Hepatocyte (in vitro differentiated cells): ENCODE measurements around the gene TIMM50. TPM values are rescaled to one million over a fixed set of nuclear protein-coding genes. Genes with fewer than 3 reads are reported as not detected.

ENCODE experiments used
- DNase-seq: peaks from one replicate; pipeline ENCODE4 v3.0.0-alpha.2; 2016; ENCODE audit warnings: low spot score
- H2AFZ ChIP-seq: fragments of 200-600 bp; sonication (generic); 2 replicates; pipeline ENCODE4 v1.6.0; 2016; ENCODE audit warnings: antibody characterized with exemption, mild to moderate bottlenecking
- H3K27ac ChIP-seq: fragments of 200-600 bp; sonication (generic); 2 replicates; pipeline ENCODE4 v1.5.1; 2016; ENCODE audit warnings: mild to moderate bottlenecking
- H3K27me3 ChIP-seq: fragments of 200-600 bp; sonication (generic); 2 replicates; pipeline ENCODE4 v1.6.1; 2016
- H3K36me3 ChIP-seq: fragments of 200-600 bp; sonication (generic); replicated peaks from 2 replicates; pipeline ENCODE4 v1.5.1; 2016; ENCODE audit warnings: low read depth; ENCODE audit not compliant: insufficient read depth
- H3K4me1 ChIP-seq: fragments of 200-600 bp; sonication (generic); 2 replicates; pipeline ENCODE4 v1.5.1; 2016; ENCODE audit warnings: mild to moderate bottlenecking, moderate library complexity; ENCODE audit not compliant: insufficient read depth
- H3K4me2 ChIP-seq: fragments of 200-600 bp; sonication (generic); 2 replicates; pipeline ENCODE4 v1.6.0; 2016
- H3K4me3 ChIP-seq: fragments of 200-600 bp; sonication (generic); 2 replicates; pipeline ENCODE4 v1.5.1; 2016; ENCODE audit warnings: mild to moderate bottlenecking
- H3K79me2 ChIP-seq: fragments of 200-600 bp; sonication (generic); 2 replicates; pipeline ENCODE4 v1.6.0; 2017; ENCODE audit warnings: mild to moderate bottlenecking
- H3K9me2 ChIP-seq: fragments of 200-600 bp; sonication (generic); replicated peaks from 2 replicates; pipeline ENCODE4 v1.6.0; 2017; ENCODE audit warnings: mild to moderate bottlenecking; ENCODE audit not compliant: insufficient read depth
- H3K9me3 ChIP-seq: fragments of 200-600 bp; sonication (generic); 2 replicates; pipeline ENCODE4 v1.5.1; 2016; ENCODE audit warnings: low read depth, mild to moderate bottlenecking
- H4K20me1 ChIP-seq: fragments of 200-600 bp; sonication (generic); 2 replicates; pipeline ENCODE4 v1.6.0; 2016; ENCODE audit warnings: mild to moderate bottlenecking; ENCODE audit not compliant: insufficient read depth, poor library complexity, severe bottlenecking
- EZH2 ChIP-seq: fragments of 200-600 bp; sonication (generic); IDR thresholded peaks from 2 replicates; pipeline ENCODE4 v1.6.1; 2016; ENCODE audit warnings: antibody characterized with exemption, mild to moderate bottlenecking, borderline replicate concordance
- EZH2phosphoT487 ChIP-seq: fragments of 200-600 bp; sonication (generic); IDR thresholded peaks from one replicate; pipeline ENCODE4 v1.6.1; 2018; ENCODE audit warnings: antibody characterized with exemption, mild to moderate bottlenecking, low read depth, moderate library complexity; ENCODE audit not compliant: unreplicated experiment, severe bottlenecking
- WGBS: methylation state at CpG from one replicate; pipeline ENCODE4 v1.1.6; 2016; ENCODE audit warnings: low lambda C conversion rate; ENCODE audit errors: missing lambda C conversion rate; 5-methylcytosine and 5-hydroxymethylcytosine counted together
- polyA plus RNA-seq: library from polyadenylated mRNA; unstranded; fragments of >200 nt; fragmentation: Nextera tagmentation; extraction: Ambion mirVana; gene quantifications from 2 replicates; pipeline ENCODE4 v1.2.1, GENCODE V29; 2016
- total RNA-seq: library from RNA; depleted of rRNA; stranded (reverse); fragments of >200 nt; gene quantifications from 2 replicates; pipeline ENCODE4 v1.2.3, GENCODE V29; 2014
- TF ChIP-seq, protein P1 (sequence below): fragments of 200-600 bp; sonication (generic); IDR thresholded peaks from 2 replicates; pipeline ENCODE4 v1.5.1; 2016; ENCODE audit warnings: antibody characterized with exemption, mild to moderate bottlenecking; ENCODE audit not compliant: poor library complexity

TIMM50 gene
- total and polyA plus RNA-seq, 2 experiments from 2014 or later = 57.2 to 61.7 TPM

DNA sequence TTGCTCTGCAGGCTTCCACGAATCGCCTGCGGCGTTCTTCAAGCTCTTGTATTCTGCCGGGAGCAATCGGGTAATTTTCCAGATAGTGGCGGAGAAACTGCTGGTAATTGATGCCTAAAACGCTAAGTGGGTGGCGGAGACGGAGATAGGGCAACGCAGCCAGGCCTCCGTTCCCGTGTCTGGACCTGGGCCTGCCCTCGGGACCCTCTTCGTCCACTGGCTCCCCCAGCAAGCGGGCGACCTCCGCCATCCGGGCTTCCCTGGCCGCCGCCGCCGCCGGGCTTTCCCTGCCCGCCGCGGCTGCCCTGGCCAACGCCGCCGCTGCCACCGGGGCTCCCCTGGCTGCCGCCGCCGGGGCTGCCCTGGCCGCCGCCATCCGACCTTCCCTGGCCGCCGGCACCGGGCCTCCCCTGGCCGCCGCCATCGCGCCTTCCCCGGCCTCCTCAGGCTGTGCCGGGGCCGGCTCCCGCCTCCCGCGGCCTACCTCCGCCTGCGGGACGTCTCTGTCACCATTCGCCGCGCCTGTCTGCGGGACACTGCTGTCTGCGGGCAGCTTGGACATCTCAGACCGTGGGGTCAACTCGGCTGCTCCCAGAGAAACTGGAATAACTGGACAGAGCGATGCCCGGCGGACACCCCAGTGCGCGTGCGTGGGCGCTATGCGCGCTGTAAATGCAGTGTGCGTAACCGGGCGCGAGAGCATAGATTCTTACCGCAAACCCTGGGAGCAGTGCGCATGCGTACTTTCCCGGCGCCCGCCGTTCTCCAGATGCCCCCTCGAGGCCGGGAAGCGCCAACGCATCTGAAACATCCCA is 59.1 kb downstream of the TIMM50 start, which contains the start of gene EID2:
Gene EID2, minus strand, starts transcription at position 644 of the 815 bp plus-strand sequence. Its CDS starts 82 bp downstream, at position 562.
- H3K79me2 ChIP-seq = peaks cover 31% of the 10 kb centered on the region
- no peaks in the 10 kb centered on the region for H3K36me3 ChIP-seq
- peak; percentile 98 for DNase-seq
- H3K9me3 ChIP-seq = no peaks in the 10 kb centered on the region
- peak within 1 kb of the TSS; percentile 92 for H3K27ac ChIP-seq
- peaks cover 12% of the 10 kb centered on the region for H3K4me1 ChIP-seq
- H2AFZ ChIP-seq = peak within 1 kb of the TSS; percentile 73
- peak within 1 kb of the TSS; percentile 83 for H3K4me2 ChIP-seq
- no peaks in the 10 kb centered on the region for H3K27me3 ChIP-seq
- peak within 1 kb of the TSS; percentile 88 for H3K4me3 ChIP-seq
- no peaks in the 10 kb centered on the region for H3K9me2 ChIP-seq
- TF ChIP-seq, protein P1, sequence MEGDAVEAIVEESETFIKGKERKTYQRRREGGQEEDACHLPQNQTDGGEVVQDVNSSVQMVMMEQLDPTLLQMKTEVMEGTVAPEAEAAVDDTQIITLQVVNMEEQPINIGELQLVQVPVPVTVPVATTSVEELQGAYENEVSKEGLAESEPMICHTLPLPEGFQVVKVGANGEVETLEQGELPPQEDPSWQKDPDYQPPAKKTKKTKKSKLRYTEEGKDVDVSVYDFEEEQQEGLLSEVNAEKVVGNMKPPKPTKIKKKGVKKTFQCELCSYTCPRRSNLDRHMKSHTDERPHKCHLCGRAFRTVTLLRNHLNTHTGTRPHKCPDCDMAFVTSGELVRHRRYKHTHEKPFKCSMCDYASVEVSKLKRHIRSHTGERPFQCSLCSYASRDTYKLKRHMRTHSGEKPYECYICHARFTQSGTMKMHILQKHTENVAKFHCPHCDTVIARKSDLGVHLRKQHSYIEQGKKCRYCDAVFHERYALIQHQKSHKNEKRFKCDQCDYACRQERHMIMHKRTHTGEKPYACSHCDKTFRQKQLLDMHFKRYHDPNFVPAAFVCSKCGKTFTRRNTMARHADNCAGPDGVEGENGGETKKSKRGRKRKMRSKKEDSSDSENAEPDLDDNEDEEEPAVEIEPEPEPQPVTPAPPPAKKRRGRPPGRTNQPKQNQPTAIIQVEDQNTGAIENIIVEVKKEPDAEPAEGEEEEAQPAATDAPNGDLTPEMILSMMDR = peak; percentile 70
- TF ChIP-seq EZH2phosphoT487 = no peak
- under 1% methylated on average over 73 of the region's 84 CpGs for WGBS
- H4K20me1 ChIP-seq = peaks cover 4% of the 10 kb centered on the region

DNA sequence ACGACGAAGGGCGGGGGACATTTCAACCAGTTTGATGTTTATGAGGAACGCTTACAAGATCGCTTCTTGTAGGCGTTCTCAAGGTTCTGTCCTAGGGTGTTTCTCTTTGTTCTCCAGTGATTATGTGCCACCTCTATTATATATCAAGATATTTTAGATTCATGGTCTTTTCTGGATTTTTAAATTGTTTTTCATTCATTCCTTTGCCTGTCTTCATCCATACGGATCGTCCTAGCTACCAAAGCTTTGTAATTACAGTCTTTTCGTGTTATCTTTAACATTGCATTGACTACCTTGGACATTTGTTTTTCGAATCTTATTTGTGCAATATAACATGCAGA is 59.7 kb downstream of the TIMM50 start:
- H3K9me2 ChIP-seq = no peaks in the 10 kb centered on the region
- H3K27ac ChIP-seq = no peak overlapping the region
- 20% methylated on average over 10 of the region's 10 CpGs for WGBS
- peak overlapping the region; percentile 71 for H3K4me2 ChIP-seq
- no peaks in the 10 kb centered on the region for H3K9me3 ChIP-seq
- H3K4me3 ChIP-seq = no peak overlapping the region
- no peaks in the 10 kb centered on the region for H3K27me3 ChIP-seq
- no peaks in the 10 kb centered on the region for H3K36me3 ChIP-seq
- no peak for DNase-seq
- peak overlapping the region; percentile 51 for H2AFZ ChIP-seq
- peaks cover 12% of the 10 kb centered on the region for H3K4me1 ChIP-seq
- H3K79me2 ChIP-seq = peaks cover 31% of the 10 kb centered on the region
- peaks cover 4% of the 10 kb centered on the region for H4K20me1 ChIP-seq
- TF ChIP-seq, protein P1 = no peak
- TF ChIP-seq EZH2 = no peak
- no peak for TF ChIP-seq EZH2phosphoT487

Other genes starting within 250 kb of the TIMM50 start
- not detected in 2 replicates for gene IFNL3, start 235.8 kb upstream of the TIMM50 start, total RNA-seq
- 0.26 TPM in 1 of 2 replicates, not detected in the other for gene IFNL3, start 235.8 kb upstream of the TIMM50 start, polyA plus RNA-seq
- not detected in 2 replicates for gene IFNL4, start 232.0 kb upstream of the TIMM50 start, total RNA-seq
- 0.29 TPM in 1 of 2 replicates, not detected in the other for gene IFNL4, start 232.0 kb upstream of the TIMM50 start, polyA plus RNA-seq
- gene IFNL2, start 212.4 kb upstream of the TIMM50 start, total RNA-seq = not detected in 2 replicates
- gene IFNL2, start 212.4 kb upstream of the TIMM50 start, polyA plus RNA-seq = not detected in 2 replicates
- not detected in 2 replicates for gene IFNL1, start 184.4 kb upstream of the TIMM50 start, total RNA-seq
- gene IFNL1, start 184.4 kb upstream of the TIMM50 start, polyA plus RNA-seq = not detected in 2 replicates
- 1.1 and 2.4 TPM in 2 replicates for gene LRFN1, start 160.0 kb upstream of the TIMM50 start, total RNA-seq
- gene LRFN1, start 160.0 kb upstream of the TIMM50 start, polyA plus RNA-seq = 5.6 and 6.1 TPM in 2 replicates
- gene GMFG, start 144.8 kb upstream of the TIMM50 start, total RNA-seq = 0.32 TPM in 1 of 2 replicates, not detected in the other
- gene GMFG, start 144.8 kb upstream of the TIMM50 start, polyA plus RNA-seq = 0.86 and 2.9 TPM in 2 replicates
- gene SAMD4B, start 138.4 kb upstream of the TIMM50 start, total RNA-seq = 39.2 and 54.8 TPM in 2 replicates
- gene SAMD4B, start 138.4 kb upstream of the TIMM50 start, polyA plus RNA-seq = 61.0 and 66.5 TPM in 2 replicates
- 30.4 and 42.5 TPM in 2 replicates for gene PAF1, start 89.7 kb upstream of the TIMM50 start, total RNA-seq
- 53.5 and 54.4 TPM in 2 replicates for gene PAF1, start 89.7 kb upstream of the TIMM50 start, polyA plus RNA-seq
- 18.9 and 21.4 TPM in 2 replicates for gene MED29, start 89.5 kb upstream of the TIMM50 start, total RNA-seq
- 27.9 and 38.6 TPM in 2 replicates for gene MED29, start 89.5 kb upstream of the TIMM50 start, polyA plus RNA-seq
- 72.9 and 95.8 TPM in 2 replicates for gene ZFP36, start 74.0 kb upstream of the TIMM50 start, total RNA-seq
- gene ZFP36, start 74.0 kb upstream of the TIMM50 start, polyA plus RNA-seq = 1,034 and 1,087 TPM in 2 replicates
- gene PLEKHG2, start 68.2 kb upstream of the TIMM50 start, total RNA-seq = 17.7 and 25.3 TPM in 2 replicates
- gene PLEKHG2, start 68.2 kb upstream of the TIMM50 start, polyA plus RNA-seq = 34.0 and 44.0 TPM in 2 replicates
- 63.8 and 115 TPM in 2 replicates for gene RPS16, start 44.9 kb upstream of the TIMM50 start, total RNA-seq
- 409 and 411 TPM in 2 replicates for gene RPS16, start 44.9 kb upstream of the TIMM50 start, polyA plus RNA-seq
- gene SUPT5H, start 35.3 kb upstream of the TIMM50 start, total RNA-seq = 63.7 and 71.6 TPM in 2 replicates
- gene SUPT5H, start 35.3 kb upstream of the TIMM50 start, polyA plus RNA-seq = 184 and 213 TPM in 2 replicates
- 0.16 and 1.6 TPM in 2 replicates for gene DLL3, start 18.1 kb downstream of the TIMM50 start, total RNA-seq
- gene DLL3, start 18.1 kb downstream of the TIMM50 start, polyA plus RNA-seq = 1.1 and 1.3 TPM in 2 replicates
- gene SELENOV, start 34.3 kb downstream of the TIMM50 start, total RNA-seq = 0.50 and 2.0 TPM in 2 replicates
- 0.98 and 2.2 TPM in 2 replicates for gene SELENOV, start 34.3 kb downstream of the TIMM50 start, polyA plus RNA-seq
- gene EID2B, start 52.0 kb downstream of the TIMM50 start, total RNA-seq = 3.4 and 3.7 TPM in 2 replicates
- gene EID2B, start 52.0 kb downstream of the TIMM50 start, polyA plus RNA-seq = 1.0 and 2.2 TPM in 2 replicates
- gene EID2, start 59.3 kb downstream of the TIMM50 start, total RNA-seq = 13.6 and 18.6 TPM in 2 replicates
- gene EID2, start 59.3 kb downstream of the TIMM50 start, polyA plus RNA-seq = 29.3 and 34.8 TPM in 2 replicates
- gene LGALS13, start 121.7 kb downstream of the TIMM50 start, total RNA-seq = not detected in 2 replicates
- gene LGALS13, start 121.7 kb downstream of the TIMM50 start, polyA plus RNA-seq = not detected in 2 replicates
- gene LGALS16, start 175.1 kb downstream of the TIMM50 start, total RNA-seq = not detected in 2 replicates
- gene LGALS16, start 175.1 kb downstream of the TIMM50 start, polyA plus RNA-seq = not detected in 2 replicates
- gene LGALS14, start 223.6 kb downstream of the TIMM50 start, total RNA-seq = 0.88 and 1.2 TPM in 2 replicates
- 1.3 TPM in 1 of 2 replicates, not detected in the other for gene LGALS14, start 223.6 kb downstream of the TIMM50 start, polyA plus RNA-seq